Tibial nerve (tissue), 4 donors: Measurements from ENCODE around the gene BBS7.

Source experiments
- EP300 ChIP-seq, 2 donors: sonication (generic); formaldehyde crosslinking; IDR thresholded peaks; one replicate each; pipeline ENCODE4 v1.6.1; 2017; ENCODE audit warnings: antibody characterized with exemption in 2 of 2, mild to moderate bottlenecking in 1 of 2
- TF ChIP-seq, protein P1 (sequence below), 5 experiments: fragments of 200-600 bp in 3 of 5; fragments of 450-650 bp in 2 of 5; sonication (generic) in 3 of 5; IDR thresholded peaks; one replicate each; pipeline ENCODE4 v1.5.1; 2016 to 2019; ENCODE audit warnings: antibody characterized with exemption in 5 of 5, mild to moderate bottlenecking in 3 of 5, moderate library complexity in 2 of 5

DNA sequence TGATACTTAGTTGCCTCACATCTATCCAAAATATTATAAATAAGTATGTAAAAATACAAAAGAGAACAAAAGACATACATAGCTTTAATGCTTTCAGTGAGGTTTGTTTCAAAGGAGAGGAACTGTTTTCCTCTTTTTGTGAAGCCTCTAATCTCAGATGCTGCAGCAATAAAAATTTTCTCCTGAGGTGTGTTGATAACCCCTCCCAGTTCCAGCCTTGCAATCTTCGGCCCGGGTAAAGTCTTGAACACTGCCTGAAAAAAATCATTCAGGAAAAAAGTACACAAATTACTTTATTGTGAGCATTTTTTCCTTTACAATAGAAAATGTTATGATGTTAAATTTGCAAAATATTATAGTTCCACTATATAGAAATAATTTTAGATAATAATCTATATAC, 8.8 kb downstream of the BBS7 start:
- no peak for TF ChIP-seq EP300 (IDR thresholded peaks at IDR 0.05)
- TF ChIP-seq, protein P1, sequence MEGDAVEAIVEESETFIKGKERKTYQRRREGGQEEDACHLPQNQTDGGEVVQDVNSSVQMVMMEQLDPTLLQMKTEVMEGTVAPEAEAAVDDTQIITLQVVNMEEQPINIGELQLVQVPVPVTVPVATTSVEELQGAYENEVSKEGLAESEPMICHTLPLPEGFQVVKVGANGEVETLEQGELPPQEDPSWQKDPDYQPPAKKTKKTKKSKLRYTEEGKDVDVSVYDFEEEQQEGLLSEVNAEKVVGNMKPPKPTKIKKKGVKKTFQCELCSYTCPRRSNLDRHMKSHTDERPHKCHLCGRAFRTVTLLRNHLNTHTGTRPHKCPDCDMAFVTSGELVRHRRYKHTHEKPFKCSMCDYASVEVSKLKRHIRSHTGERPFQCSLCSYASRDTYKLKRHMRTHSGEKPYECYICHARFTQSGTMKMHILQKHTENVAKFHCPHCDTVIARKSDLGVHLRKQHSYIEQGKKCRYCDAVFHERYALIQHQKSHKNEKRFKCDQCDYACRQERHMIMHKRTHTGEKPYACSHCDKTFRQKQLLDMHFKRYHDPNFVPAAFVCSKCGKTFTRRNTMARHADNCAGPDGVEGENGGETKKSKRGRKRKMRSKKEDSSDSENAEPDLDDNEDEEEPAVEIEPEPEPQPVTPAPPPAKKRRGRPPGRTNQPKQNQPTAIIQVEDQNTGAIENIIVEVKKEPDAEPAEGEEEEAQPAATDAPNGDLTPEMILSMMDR (IDR thresholded peaks at IDR 0.05), result no peak
